ENCODE data around the gene DDIT4L. TPM values are rescaled to one million over a fixed set of nuclear protein-coding genes. Genes with fewer than 3 reads are reported as not detected.
"Not testable (repeated sequence)": the region's sequence is repeated elsewhere in the genome, so short reads cannot be mapped to it uniquely, and the experiment has no call there.

DDIT4L gene, protein sequence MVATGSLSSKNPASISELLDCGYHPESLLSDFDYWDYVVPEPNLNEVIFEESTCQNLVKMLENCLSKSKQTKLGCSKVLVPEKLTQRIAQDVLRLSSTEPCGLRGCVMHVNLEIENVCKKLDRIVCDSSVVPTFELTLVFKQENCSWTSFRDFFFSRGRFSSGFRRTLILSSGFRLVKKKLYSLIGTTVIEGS
- total RNA-seq, result 0.37 TPM
- long read RNA-seq, partial matches to known transcripts, result 0 of 2 reads
- long read RNA-seq, other reads (novel, unspliced or antisense), result 0 of 2 reads

DNA sequence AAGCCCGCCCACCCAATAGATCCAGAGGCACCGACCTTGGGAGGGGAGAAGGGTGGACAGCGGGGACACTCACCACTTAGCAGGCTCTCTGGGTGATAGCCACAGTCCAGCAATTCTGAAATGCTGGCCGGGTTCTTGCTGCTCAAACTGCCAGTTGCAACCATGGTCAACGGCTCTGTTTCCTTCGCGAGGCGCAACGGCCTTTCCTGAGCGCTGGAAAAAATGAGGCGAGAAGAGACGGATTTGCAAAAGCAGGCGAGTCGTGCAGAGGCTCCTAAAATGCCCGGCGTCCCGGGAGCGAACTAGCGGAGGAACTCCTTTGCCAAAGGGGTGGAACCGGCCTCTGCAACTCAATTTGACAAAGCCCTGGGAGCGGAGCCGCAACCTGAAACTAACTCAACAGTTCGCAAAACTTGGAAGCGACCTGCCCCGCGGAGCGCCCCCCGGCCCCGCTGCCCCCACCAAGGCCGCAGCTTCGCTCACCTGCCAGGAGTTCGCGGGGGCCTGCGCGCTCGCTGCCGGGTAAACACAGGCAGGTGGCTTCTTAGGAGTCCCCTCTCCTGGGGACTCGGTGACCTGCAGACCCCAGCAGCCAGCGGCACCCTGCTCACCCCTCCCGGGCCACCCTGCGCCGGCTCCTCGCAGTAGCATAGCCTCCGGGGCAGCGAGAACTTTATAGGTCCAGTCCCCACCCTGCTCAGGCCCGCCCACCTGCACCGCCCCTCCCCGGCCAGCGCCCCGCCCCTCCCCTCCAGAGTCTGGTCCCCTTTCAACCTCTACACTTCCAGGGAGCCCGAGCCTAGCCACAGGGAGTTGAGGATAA, at the start of gene DDIT4L:
DDIT4L (minus strand) TSS at position 649 of the 823 bp plus-strand sequence; CDS start at position 164, 485 bp downstream.
- intact Hi-C loops (cut with micrococcal nuclease), result no loop called here
- peak; percentile 90 for ATAC-seq
- DNase-seq, result peak; percentile 46

- ATAC-seq, result peak; percentile 33
- intact Hi-C loops (cut with micrococcal nuclease), result no loop called here
- peak; percentile 32 for DNase-seq
These were observed 49.7 kb upstream of the DDIT4L start for GRCh38 chr4:100240008-100240407.

- DNase-seq, result no peak
- ATAC-seq, result no peak
- intact Hi-C loops (cut with micrococcal nuclease), result no loop called here
These were observed 34.5 kb upstream of the DDIT4L start for GRCh38 chr4:100224721-100225120.

GRCh38 chr4:100224160-100224559, 33.9 kb upstream of the DDIT4L start:
- intact Hi-C loops (cut with micrococcal nuclease), result no loop called here
- DNase-seq (no peak), ATAC-seq (no peak)

DNA sequence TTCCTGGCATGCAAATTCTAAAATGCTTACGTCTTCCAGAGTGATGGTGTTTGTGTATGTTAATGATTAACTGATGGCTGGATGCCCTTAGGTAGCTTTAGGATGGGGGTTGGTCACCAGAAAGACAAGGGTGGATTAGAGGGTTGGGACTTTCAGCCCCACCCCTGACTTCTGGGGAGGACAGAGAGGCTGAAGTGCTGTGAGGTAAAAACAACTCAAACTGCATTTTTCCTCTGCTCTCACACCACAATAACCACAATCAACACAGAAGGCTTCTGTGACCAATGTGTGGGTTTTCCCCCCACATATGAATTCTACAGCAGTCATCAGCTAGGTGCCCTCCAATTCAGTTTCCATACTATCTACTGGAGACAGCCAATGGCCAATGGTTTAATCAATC, 18.7 kb upstream of the DDIT4L start:
- intact Hi-C loops (cut with micrococcal nuclease), result no loop called here
- ATAC-seq (no peak), DNase-seq (no peak)

GRCh38 chr4:100208459-100208858, 18.2 kb upstream of the DDIT4L start:
- DNase-seq (no peak), ATAC-seq (no peak)
- intact Hi-C loops (cut with micrococcal nuclease), result no loop called here

GRCh38 chr4:100206850-100207249, 16.6 kb upstream of the DDIT4L start:
- intact Hi-C loops (cut with micrococcal nuclease), result no loop called here
- no peak for DNase-seq
- no peak for ATAC-seq

DNA sequence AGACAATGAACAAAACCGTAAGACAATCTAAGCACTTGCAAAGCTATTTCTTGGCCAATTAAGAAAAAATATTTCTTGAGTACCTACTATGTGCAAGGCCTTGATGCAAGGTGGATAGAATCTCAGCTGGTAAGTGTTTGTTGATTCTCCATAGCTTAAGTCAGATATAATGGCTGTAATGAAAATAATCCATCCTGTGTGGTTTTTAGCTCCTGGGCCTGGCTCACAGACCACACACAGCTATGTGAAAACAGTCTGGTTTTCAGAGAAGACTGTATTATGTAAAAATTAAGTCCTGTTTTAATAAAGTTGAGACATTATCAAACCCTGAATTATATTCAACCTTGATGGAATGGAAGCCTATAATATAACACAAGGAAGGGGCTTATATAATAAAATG, 7.8 kb upstream of the DDIT4L start:
- ATAC-seq (no peak), DNase-seq (no peak)

GRCh38 chr4:100196388-100197071, 6.3 kb upstream of the DDIT4L start:
- DNase-seq; intact Hi-C loops (cut with micrococcal nuclease); ATAC-seq: not testable (repeated sequence)

More for the DNA sequence above, 7.8 kb upstream of the DDIT4L start:
- intact Hi-C loops (cut with micrococcal nuclease), result no loop called here

DNA sequence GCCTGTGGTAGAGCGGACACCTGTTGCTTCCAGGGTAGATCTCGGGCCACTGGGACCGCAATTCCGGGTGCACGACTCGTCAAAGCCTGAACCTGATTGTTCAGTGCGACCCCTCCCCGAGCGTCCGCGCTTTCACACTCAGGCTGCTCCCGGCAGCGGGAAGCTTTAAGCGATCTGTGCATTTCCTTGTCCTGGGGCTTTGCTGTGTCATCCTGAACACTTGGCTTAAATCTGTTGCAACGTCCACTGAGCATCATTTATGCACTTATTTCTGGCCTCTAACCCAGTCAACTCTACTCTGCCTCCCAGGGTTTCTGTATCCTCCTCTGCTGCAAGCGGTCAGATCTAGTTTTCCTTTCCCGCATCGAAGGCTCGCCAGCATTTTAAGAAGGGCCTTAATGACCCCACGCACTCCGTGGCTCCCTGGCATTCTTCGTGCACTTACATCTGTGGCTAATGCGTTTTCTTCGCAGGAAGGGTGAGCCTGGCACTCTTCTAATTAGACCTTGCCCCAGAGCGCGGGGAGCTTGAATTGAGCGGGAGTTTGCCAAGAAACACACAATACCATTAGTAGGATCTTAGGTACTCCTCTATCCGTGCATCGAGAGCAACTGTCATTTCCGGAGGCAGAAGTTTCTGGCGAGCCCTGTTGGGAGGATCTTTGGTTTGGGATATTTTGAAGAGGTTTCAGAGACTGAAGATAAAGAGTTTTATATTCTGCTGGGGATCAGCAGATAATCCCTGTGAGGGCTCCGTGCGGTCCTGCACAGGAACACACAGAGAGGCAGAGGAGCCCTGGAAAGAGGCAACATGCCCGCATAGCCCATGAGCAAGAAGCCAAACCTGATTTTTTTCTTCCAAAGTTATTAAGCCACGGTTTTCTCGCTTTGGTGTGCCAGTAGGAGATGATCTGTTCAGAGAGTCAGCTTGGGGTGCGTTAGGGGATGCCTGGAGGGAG, 654 bp upstream of the DDIT4L start:
- no peak for DNase-seq
- intact Hi-C loops (cut with micrococcal nuclease), result no loop called here
- ATAC-seq, result peak; percentile 68

DNA sequence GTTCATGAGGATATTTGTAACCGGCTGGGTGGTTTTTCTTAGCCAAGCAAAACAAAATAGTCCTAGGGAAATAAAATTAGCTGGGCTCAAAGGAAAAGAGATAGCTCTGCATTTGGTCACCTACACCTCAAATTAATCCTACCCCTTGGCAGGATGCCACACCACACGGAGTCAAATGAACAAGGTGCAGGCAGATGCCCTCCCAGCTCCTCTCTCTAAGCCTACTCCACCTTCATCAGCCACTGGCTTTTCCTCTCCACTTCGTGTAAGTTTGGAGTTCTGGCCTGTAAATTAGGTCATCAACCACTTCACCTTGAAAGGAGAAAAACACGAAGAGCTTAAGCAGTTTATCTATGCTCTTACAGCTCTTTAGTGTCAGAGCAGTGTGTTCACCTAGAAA, 1.4 kb downstream of the DDIT4L start:
- no peak for ATAC-seq
- intact Hi-C loops (cut with micrococcal nuclease), result no loop called here
- DNase-seq, result no peak

DNA sequence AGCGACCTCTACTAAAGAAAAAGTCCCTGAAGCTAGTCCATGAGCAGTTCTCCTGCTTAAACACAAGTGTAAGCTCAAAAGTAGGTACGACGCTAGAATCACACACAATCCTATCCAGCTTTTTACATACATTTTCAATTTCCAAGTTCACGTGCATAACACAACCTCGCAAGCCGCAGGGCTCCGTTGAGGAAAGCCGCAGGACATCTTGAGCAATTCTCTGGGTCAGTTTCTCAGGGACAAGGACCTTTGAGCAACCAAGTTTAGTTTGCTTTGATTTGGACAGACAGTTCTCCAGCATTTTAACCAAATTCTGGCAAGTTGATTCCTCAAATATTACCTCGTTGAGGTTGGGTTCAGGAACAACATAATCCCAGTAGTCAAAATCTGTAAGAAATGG, 2.5 kb downstream of the DDIT4L start:
- intact Hi-C loops (cut with micrococcal nuclease), result no loop called here

DNA sequence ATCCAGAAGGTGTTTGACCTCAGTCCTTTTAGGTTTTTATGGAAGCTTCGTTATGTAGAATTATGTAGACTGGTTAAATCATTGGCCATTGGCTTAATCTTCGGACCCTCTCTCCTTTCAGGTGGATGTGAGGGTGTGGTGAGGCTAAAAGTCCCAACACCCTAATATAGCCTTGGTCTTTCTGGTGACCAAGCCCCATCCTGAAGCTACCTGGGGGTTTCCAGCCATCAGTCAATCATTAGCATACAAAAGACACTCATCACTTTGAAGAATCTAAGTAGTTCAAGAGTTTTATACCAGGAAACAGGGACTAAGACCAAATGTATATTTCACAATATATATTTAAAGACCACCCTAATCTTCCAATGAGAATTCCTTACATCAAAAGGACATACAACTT, 5.5 kb downstream of the DDIT4L start:
- DNase-seq (no peak), ATAC-seq (no peak)
- intact Hi-C loops (cut with micrococcal nuclease), result no loop called here

More for the DNA sequence above, 2.5 kb downstream of the DDIT4L start:
- ATAC-seq (no peak), DNase-seq (no peak)

- ATAC-seq (no peak), DNase-seq (no peak)
- intact Hi-C loops (cut with micrococcal nuclease), result no loop called here
These were observed 12.4 kb downstream of the DDIT4L start for GRCh38 chr4:100177855-100178254.

GRCh38 chr4:100177126-100177525, 13.1 kb downstream of the DDIT4L start:
- intact Hi-C loops (cut with micrococcal nuclease), result no loop called here
- DNase-seq (no peak), ATAC-seq (no peak)

- DNase-seq (no peak), ATAC-seq (no peak)
- intact Hi-C loops (cut with micrococcal nuclease), result no loop called here
These were observed 14.4 kb downstream of the DDIT4L start for GRCh38 chr4:100175858-100176257.

DNA sequence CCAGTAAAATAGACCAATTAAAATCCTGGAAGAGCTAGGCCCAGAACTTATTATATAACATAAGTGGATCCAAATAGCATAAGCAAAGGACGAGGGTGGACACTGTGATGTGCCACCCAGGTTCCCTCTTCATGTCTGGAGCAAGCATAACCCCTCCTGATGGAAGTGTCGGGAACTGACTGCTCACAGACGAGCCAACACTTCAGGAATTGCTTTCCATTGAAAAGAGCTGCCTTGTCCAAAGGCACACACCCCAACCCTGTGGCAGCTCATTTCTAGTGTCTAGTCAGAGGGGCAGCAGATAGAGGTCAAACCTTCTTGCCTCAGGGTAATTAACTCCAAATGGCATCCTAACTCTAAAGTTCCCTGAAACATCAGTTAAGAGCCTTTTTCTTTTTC, 15.3 kb downstream of the DDIT4L start:
- intact Hi-C loops (cut with micrococcal nuclease), result no loop called here
- DNase-seq (no peak), ATAC-seq (no peak)

GRCh38 chr4:100170986-100171385, 19.3 kb downstream of the DDIT4L start:
- no peak for ATAC-seq
- intact Hi-C loops (cut with micrococcal nuclease), result no loop called here

More at GRCh38 chr4:100170986-100171385, 19.3 kb downstream of the DDIT4L start:
- no peak for DNase-seq

Data from left ventricle myocardium superior (tissue), 1 donor.